GM23338 (cell line): ENCODE results near the gene KLHL36. TPM values are rescaled to one million over a fixed set of nuclear protein-coding genes. Genes with fewer than 3 reads are reported as not detected.

ENCODE experiments used
- ATAC-seq: fragments of 200-7000 bp; cut with Tn5 transposase; 3 replicates; pipeline ENCODE4 v1.9.1; 2020
- DNase-seq: peaks from one replicate; pipeline ENCODE4 v3.0.0-alpha.2; 2015; ENCODE audit warnings: low spot score
- H2AFZ ChIP-seq: fragments of 200-600 bp; sonication (generic); 2 replicates; pipeline ENCODE4 v1.8.0; 2016; ENCODE audit warnings: antibody characterized with exemption, mild to moderate bottlenecking, moderate library complexity
- H3F3A ChIP-seq: fragments of 200-600 bp; sonication (generic); replicated peaks from 2 replicates; pipeline ENCODE4 v1.8.0; 2017; ENCODE audit warnings: antibody characterized with exemption, mixed run types, low read depth
- H3K27ac ChIP-seq: fragments of 200-600 bp; sonication (generic); 2 replicates; pipeline ENCODE4 v1.6.1; 2016; ENCODE audit warnings: low read depth
- H3K27me3 ChIP-seq: fragments of 200-600 bp; sonication (generic); 2 replicates; pipeline ENCODE4 v1.8.0; 2016; ENCODE audit warnings: mild to moderate bottlenecking, mixed run types, moderate library complexity; ENCODE audit not compliant: insufficient read depth
- H3K36me3 ChIP-seq: fragments of 200-600 bp; sonication (generic); 2 replicates; pipeline ENCODE4 v1.8.0; 2016; ENCODE audit warnings: mild to moderate bottlenecking; ENCODE audit not compliant: insufficient read depth
- H3K4me1 ChIP-seq: fragments of 200-600 bp; sonication (generic); 2 replicates; pipeline ENCODE4 v1.8.0; 2016; ENCODE audit warnings: mild to moderate bottlenecking, moderate library complexity; ENCODE audit not compliant: insufficient read depth
- H3K4me2 ChIP-seq: fragments of 200-600 bp; sonication (generic); 2 replicates; pipeline ENCODE4 v1.7.1; 2017; ENCODE audit warnings: mixed run types
- H3K4me3 ChIP-seq: fragments of 200-600 bp; sonication (generic); 2 replicates; pipeline ENCODE4 v1.6.1; 2016; ENCODE audit warnings: mixed run types
- H3K79me2 ChIP-seq: fragments of 200-600 bp; sonication (generic); replicated peaks from 2 replicates; pipeline ENCODE4 v1.8.0; 2017; ENCODE audit warnings: mild to moderate bottlenecking; ENCODE audit not compliant: insufficient read depth
- H3K9me2 ChIP-seq: fragments of 200-600 bp; sonication (generic); 2 replicates; pipeline ENCODE4 v1.8.0; 2017; ENCODE audit not compliant: insufficient read depth
- H4K20me1 ChIP-seq: fragments of 200-600 bp; sonication (generic); replicated peaks from 2 replicates; pipeline ENCODE4 v1.8.0; 2017; ENCODE audit warnings: mild to moderate bottlenecking; ENCODE audit not compliant: insufficient read depth
- H3K27ac Mint-ChIP-seq: 2 replicates; pipeline ENCODE4 v1.8.0; 2020; ENCODE audit warnings: inconsistent platforms, mild to moderate bottlenecking, moderate library complexity, mixed read lengths
- H3K27me3 Mint-ChIP-seq: 3 replicates; pipeline ENCODE4 v1.8.0; 2022; ENCODE audit warnings: low read depth, mild to moderate bottlenecking, moderate library complexity, mixed read lengths, inconsistent platforms; ENCODE audit not compliant: insufficient read depth, poor library complexity
- H3K36me3 Mint-ChIP-seq: 3 replicates; pipeline ENCODE4 v1.8.0; 2021; ENCODE audit warnings: low read depth, mild to moderate bottlenecking, inconsistent platforms, moderate library complexity, mixed read lengths
- H3K4me1 Mint-ChIP-seq: 3 replicates; pipeline ENCODE4 v1.8.0; 2020; ENCODE audit warnings: mild to moderate bottlenecking, inconsistent platforms, mixed read lengths
- H3K4me3 Mint-ChIP-seq: 3 replicates; pipeline ENCODE4 v1.8.0; 2021; ENCODE audit warnings: moderate library complexity, mild to moderate bottlenecking, inconsistent platforms, mixed read lengths
- H3K9me3 Mint-ChIP-seq: 3 replicates; pipeline ENCODE4 v1.8.0; 2020; ENCODE audit warnings: moderate library complexity, mild to moderate bottlenecking, inconsistent platforms, mixed read lengths
- CREB1 ChIP-seq: fragments of 250-450 bp; sonication (Bioruptor Pico); IDR thresholded peaks from 2 replicates; pipeline ENCODE4 v1.5.0; 2020; ENCODE audit warnings: low read depth, mild to moderate bottlenecking, moderate library complexity
- CTCF ChIP-seq, 2 experiments: fragments of 200-600 bp in 1 of 2; sonication (generic) in 1 of 2; conservative IDR thresholded peaks; 2 replicates each; pipeline versions ENCODE4 v1.5.1 to v1.6.1; 2016 to 2017; ENCODE audit warnings: antibody characterized with exemption in 2 of 2, low read depth in 2 of 2, mild to moderate bottlenecking in 2 of 2, moderate library complexity in 1 of 2
- ETS1 ChIP-seq: IDR thresholded peaks from 2 replicates; pipeline ENCODE4 v1.6.1; 2016; ENCODE audit warnings: antibody characterized with exemption
- EZH2 ChIP-seq: fragments of 200-600 bp; sonication (generic); IDR thresholded peaks from one replicate; pipeline ENCODE4 v1.8.0; 2017; ENCODE audit warnings: antibody characterized with exemption, mild to moderate bottlenecking, low read depth; ENCODE audit not compliant: unreplicated experiment
- EZH2phosphoT487 ChIP-seq: fragments of 200-600 bp; sonication (generic); IDR thresholded peaks from one replicate; pipeline ENCODE4 v1.8.1; 2018; ENCODE audit warnings: antibody characterized with exemption; ENCODE audit not compliant: unreplicated experiment
- JUNB ChIP-seq: IDR thresholded peaks from one replicate; pipeline ENCODE4 v1.6.1; 2016; ENCODE audit warnings: antibody characterized with exemption; ENCODE audit not compliant: unreplicated experiment
- NANOG ChIP-seq: IDR thresholded peaks from 2 replicates; pipeline ENCODE4 v1.6.1; 2016; ENCODE audit warnings: antibody characterized with exemption, borderline replicate concordance
- POLR2AphosphoS5 ChIP-seq: IDR thresholded peaks from 2 replicates; pipeline ENCODE4 v1.6.1; 2016; ENCODE audit warnings: antibody characterized with exemption, low read depth
- REST ChIP-seq: IDR thresholded peaks from one replicate; pipeline ENCODE4 v1.6.1; 2018; ENCODE audit warnings: antibody characterized with exemption; ENCODE audit not compliant: unreplicated experiment
- STAT1 ChIP-seq: IDR thresholded peaks from one replicate; pipeline ENCODE4 v1.6.1; 2016; ENCODE audit warnings: antibody characterized with exemption; ENCODE audit not compliant: unreplicated experiment
- ZNF114 ChIP-seq: fragments of 250-450 bp; sonication (Bioruptor Pico); IDR thresholded peaks from 2 replicates; pipeline ENCODE4 v1.5.0; 2020; ENCODE audit warnings: mild to moderate bottlenecking, moderate library complexity
- ZNF331 ChIP-seq: fragments of 250-450 bp; sonication (Bioruptor Pico); IDR thresholded peaks from 2 replicates; pipeline ENCODE4 v1.5.0; 2020; ENCODE audit warnings: low read depth, mild to moderate bottlenecking, moderate library complexity
- ZNF462 ChIP-seq: fragments of 250-450 bp; sonication (Bioruptor Pico); IDR thresholded peaks from 2 replicates; pipeline ENCODE4 v1.5.0; 2020; ENCODE audit warnings: mild to moderate bottlenecking, moderate library complexity
- polyA plus RNA-seq: library from polyadenylated mRNA; unstranded; fragments of >200 nt; fragmentation: Nextera tagmentation; extraction: Ambion mirVana; gene quantifications from 2 replicates; pipeline ENCODE4 v1.2.1, GENCODE V29; 2016
- total RNA-seq: library from RNA; depleted of rRNA; stranded (reverse); fragments of >200 nt; shearing (Covaris generic); gene quantifications from 2 replicates; pipeline ENCODE4 v1.2.3, GENCODE V29; 2014

Gene KLHL36
- total and polyA plus RNA-seq, 2 experiments from 2014 or later: 13.4 to 70.4 TPM

- Mint-ChIP-seq H3K4me1 (peaks cover 9% of the 10 kb centered on the region), H3K4me3 (no peak overlapping the region), H3K27ac (no peak overlapping the region), H3K36me3 (no peaks in the 10 kb centered on the region; the same call in 2 of the 3 replicates), H3K9me3 (no peaks in the 10 kb centered on the region), H3K27me3 (no peaks in the 10 kb centered on the region)
- Histone ChIP-seq H3K4me2 (no peak overlapping the region), H3K36me3 (no peaks in the 10 kb centered on the region), H3K27ac (no peak overlapping the region), H3K79me2 (no peaks in the 10 kb centered on the region), H3F3A (no peaks in the 10 kb centered on the region), H3K27me3 (no peaks in the 10 kb centered on the region), H3K4me1 (no peaks in the 10 kb centered on the region), H3K9me2 (no peaks in the 10 kb centered on the region), H4K20me1 (no peaks in the 10 kb centered on the region), H2AFZ (no peak overlapping the region), H3K4me3 (no peak overlapping the region)
- DNase-seq (no peak), ATAC-seq (no peak)
- no peak for TF ChIP-seq CREB1
- TF ChIP-seq EZH2: no peak
- TF ChIP-seq ZNF331 (CRISPR knock-in tag): no peak
- TF ChIP-seq JUNB: no peak
- TF ChIP-seq STAT1: no peak
- TF ChIP-seq REST: no peak
- TF ChIP-seq CTCF (conservative IDR thresholded peaks at IDR 0.05; ENCODE audit: low read depth in 2 of 2): no peak
- no peak for TF ChIP-seq ZNF114 (CRISPR knock-in tag)
- no peak for TF ChIP-seq POLR2AphosphoS5
- no peak for TF ChIP-seq ZNF462 (CRISPR knock-in tag)
- TF ChIP-seq EZH2phosphoT487: no peak
- TF ChIP-seq ETS1: no peak
- TF ChIP-seq NANOG: no peak
Measured at GRCh38 chr16:84640145-84640544, 8.2 kb upstream of the KLHL36 start.
